GM19372 (cell line): Measurements from ENCODE around the gene MBD1.
A peak's percentile ranks its signal among the peaks of the same experiment; 100 is the strongest.
"Not testable (repeated sequence)": the region's sequence is repeated elsewhere in the genome, so short reads cannot be mapped to it uniquely, and the experiment has no call there.

ENCODE experiments used
- ATAC-seq: cut with Tn5 transposase; IDR thresholded peaks from one replicate; pipeline ENCODE4 v1.9.1; 2021; ENCODE audit warnings: mild to moderate bottlenecking, low read depth, moderate library complexity; ENCODE audit not compliant: unreplicated experiment

The MBD1 gene

DNA sequence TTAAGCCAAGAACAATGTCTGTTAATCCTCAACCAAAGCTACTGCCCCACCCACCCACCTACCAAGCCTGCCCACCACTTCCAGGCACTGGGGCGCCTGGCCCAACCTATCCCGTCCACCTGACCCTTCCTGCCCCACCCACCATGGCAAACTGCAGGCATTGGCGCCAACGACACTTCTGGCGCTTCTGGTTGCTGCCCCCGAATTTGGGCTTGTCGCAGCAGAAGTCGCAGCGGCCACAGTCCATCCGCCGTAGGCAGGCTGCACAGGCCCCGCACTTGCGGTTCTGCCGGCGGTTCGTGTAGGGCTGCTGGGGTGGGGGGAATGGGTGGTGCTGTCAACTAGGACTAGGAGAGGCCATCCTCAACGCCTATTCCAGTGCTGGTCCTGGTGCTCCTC, 7.3 kb downstream of the MBD1 start:
- ATAC-seq: no peak

- ATAC-seq: no peak
These were observed 7.9 kb downstream of the MBD1 start for GRCh38 chr18:50273203-50274043.

- ATAC-seq: no peak
These were observed 8.8 kb downstream of the MBD1 start for GRCh38 chr18:50272568-50272967.

DNA sequence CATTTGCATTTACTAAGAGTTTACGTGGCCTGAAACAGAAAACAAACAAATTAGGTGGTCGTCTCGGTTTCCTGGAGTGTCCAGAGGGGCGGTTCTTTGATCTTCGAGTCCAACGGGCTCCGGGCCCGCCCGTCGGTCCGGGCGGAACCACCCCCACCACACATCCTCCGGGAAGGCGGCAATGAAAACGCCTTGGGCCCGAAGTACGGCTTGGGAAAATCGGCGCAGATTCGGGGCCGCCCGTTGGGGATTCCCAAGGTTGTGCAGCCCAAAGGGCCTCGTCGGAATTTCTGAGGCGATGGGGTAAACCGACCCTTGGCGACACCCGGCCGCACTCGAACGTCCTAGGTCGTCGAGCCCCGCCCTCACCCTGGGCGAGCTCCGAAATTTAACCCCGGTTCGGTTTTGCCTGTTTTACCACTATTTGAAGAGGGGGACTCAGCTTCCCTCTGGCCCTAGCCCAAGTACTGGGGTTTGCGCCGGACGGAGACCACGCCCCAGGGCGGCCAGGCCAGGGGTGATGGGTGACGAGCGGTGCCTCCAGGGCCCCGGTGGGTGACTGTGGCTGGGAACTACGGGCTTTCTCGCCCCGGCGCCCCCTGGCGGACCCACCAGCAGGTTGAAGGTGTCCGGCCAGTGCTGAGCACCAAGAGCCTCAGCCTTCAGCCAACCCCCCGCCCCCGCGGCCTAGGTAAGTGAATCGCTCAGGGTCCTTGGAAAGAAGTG, 13.1 kb downstream of the MBD1 start:
- peak; percentile 64 for ATAC-seq

DNA sequence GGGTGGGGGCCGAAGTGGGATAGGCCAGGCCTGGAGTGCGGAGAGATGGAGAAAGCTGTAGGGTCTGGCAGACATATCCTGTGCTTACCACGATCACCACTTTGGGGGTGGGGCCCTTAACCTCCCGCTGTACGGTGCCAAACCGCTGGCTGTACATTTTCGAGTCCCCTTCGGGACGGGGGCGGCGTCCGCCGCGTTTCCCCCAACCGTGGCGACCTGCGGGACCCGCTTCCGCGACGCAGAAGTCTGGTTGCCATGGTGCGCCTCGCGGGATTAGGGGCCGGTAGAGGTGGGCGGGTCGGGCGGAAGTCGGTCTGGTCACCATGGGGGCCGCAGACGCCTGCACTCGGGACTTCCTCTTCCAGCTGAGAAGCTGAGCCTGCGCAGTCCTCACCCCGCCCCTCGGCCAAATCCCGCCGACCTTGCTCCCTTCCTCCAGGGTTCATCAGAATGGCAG, 15.0 kb downstream of the MBD1 start, which contains the start of gene CFAP53:
Gene CFAP53, minus strand, starts transcription at position 248 of the 457 bp plus-strand sequence. Its CDS starts 91 bp downstream, at position 157.
- peak; percentile 77 for ATAC-seq

DNA sequence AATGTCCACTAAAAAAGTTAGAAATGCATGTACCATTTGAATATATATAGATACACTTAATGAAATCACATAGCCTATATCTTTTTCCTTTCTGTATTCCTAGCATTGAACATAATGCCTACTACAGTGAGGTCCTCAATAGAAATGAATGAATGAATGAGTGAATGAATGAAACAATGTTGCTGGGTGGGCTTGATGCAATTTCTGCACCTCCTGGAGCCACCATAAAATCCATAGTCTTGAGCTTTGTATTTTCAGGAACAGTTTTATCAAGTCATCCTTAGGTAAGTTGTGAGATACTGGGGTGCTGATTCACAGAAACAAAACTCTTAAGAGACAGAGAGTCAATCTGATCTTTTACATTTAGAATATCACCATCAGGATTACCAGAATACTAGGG, 18.3 kb downstream of the MBD1 start:
- no peak for ATAC-seq

DNA sequence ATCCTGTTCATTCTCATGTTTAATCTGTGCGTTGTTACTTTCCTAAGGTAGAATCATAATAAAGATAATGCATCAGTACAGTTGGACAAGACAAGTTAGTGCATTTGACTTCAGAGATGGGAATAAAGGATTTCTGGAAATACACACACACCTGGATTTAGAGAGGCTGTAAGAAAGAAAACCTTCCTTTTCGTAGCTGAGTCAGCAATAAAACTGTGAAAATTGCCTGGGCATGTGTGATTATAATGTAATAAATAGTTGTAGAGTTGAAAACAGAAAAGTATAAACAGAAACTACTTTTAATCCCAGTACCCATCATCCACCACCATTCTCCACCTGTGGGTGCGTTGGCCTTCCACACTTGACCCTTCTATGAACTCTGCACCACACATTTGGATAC, 30.4 kb downstream of the MBD1 start:
- ATAC-seq: no peak

- ATAC-seq: no peak
These were observed 31.7 kb downstream of the MBD1 start for GRCh38 chr18:50249576-50249975.

- ATAC-seq: no peak
These were observed 33.8 kb downstream of the MBD1 start for GRCh38 chr18:50247561-50247960.

DNA sequence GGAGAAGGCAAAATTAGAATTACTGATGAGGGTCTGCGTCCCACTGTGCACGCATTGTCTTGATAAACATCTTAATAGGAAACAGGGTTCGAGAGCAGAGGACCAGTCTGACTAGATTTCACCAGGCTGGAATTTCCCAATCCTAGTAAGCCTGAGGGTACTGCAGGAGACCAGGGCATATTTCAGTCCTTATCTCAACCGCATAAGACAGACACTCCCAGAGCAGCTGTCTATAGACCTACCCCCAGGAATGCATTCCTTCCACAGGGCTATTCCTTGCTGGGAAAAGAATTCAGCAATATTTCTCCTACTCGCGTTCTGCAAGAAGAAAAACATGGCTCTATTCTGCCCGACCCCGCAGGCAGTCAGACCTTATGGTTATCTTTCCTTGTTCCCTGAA, 39.6 kb downstream of the MBD1 start:
- ATAC-seq: not testable (repeated sequence)

GRCh38 chr18:50240080-50240563, 41.2 kb downstream of the MBD1 start:
- ATAC-seq: no peak

- ATAC-seq: no peak
These were observed 48.9 kb downstream of the MBD1 start for GRCh38 chr18:50232419-50232818.

DNA sequence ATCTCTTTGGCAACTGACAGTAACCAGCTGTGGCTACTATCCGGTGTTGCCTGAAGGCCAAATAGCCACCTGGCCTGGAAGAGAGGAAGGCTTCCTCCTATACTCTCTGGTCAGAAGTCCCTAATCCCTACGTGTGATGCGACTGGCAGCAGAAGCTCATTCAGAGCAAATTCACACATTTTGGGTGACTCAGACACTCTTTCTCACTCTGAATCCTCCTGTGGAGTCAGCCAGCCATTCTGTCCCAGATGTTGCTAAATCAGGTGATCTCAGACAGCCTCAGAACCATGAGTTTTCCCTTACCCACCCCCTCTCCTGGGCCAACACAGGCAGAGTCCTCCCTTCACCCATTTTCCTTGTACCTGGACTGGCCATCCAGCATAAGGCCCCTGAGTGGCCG, 49.7 kb downstream of the MBD1 start:
- no peak for ATAC-seq

GRCh38 chr18:50220249-50220648, 61.1 kb downstream of the MBD1 start:
- ATAC-seq: not testable (repeated sequence)
